HepG2 (cell line): Measurements from ENCODE around the gene FRMD1. TPM values are rescaled to one million over a fixed set of nuclear protein-coding genes. Genes with fewer than 3 reads are reported as not detected.
A peak's percentile ranks its signal among the peaks of the same experiment; 100 is the strongest.

Experiments used
- ATAC-seq: fragments of 200-7000 bp; cut with Tn5 transposase; 3 replicates; pipeline ENCODE4 v1.9.1; 2020; ENCODE audit warnings: mild to moderate bottlenecking, moderate library complexity
- BruUV-seq: library from RNA; stranded (reverse); fragments of 400-500 nt; replicated peaks from 2 replicates; lab custom pipeline; 2021; lab: Mats Ljungman, UMichigan
- CTCF ChIA-PET: fragments of 300-600 bp; formaldehyde crosslinking; extraction: SDS; loops from one replicate; lab custom pipeline; 2021; ENCODE audit warnings: low total read pairs, inconsistent platforms, low intra/inter-chr PET ratio; lab: Yijun Ruan, JAX
- POLR2A ChIA-PET: fragments of 350-600 bp; sonication (Branson Sonifier 250); formaldehyde crosslinking; loops from one replicate; lab custom pipeline; 2020; ENCODE audit warnings: antibody characterized with exemption, inconsistent platforms; lab: Yijun Ruan, JAX
- DNase-seq: peaks from one replicate; pipeline ENCODE4 v3.0.0-alpha.2; 2015; ENCODE audit warnings: low spot score
- FAIRE-seq: peaks from 3 replicates; lab custom pipeline; 2011; peaks lifted over from hg19 to GRCh38; lab: Jason Lieb, UNC
- H2AFZ ChIP-seq: one replicate; pipeline ENCODE4 v1.6.1; 2011; ENCODE audit warnings: low read length, inconsistent platforms
- H3K27ac ChIP-seq: fragments of 300-600 bp; 3 replicates; pipeline ENCODE4 v1.8.0; 2011; ENCODE audit warnings: mixed run types, mild to moderate bottlenecking, mixed read lengths, low read length, inconsistent platforms; ENCODE audit not compliant: insufficient read depth; ENCODE audit errors: extremely low read length
- H3K27me3 ChIP-seq, 2 experiments: fragments of 200-600 bp in 1 of 2; 2 replicates in 1 of 2; 3 replicates in 1 of 2; pipeline versions ENCODE4 v1.6.0 to v1.8.0; 2011; ENCODE audit warnings: low read length in 2 of 2, mild to moderate bottlenecking in 2 of 2, moderate library complexity in 2 of 2, inconsistent platforms in 1 of 2; ENCODE audit not compliant: insufficient read depth in 2 of 2, control insufficient read depth in 1 of 2
- H3K36me3 ChIP-seq, 2 experiments: fragments of 200-600 bp in 1 of 2; replicated peaks in 1 of 2; 2 replicates in 1 of 2; 3 replicates in 1 of 2; pipeline versions ENCODE4 v1.5.1 to v1.8.0; 2011; ENCODE audit warnings: low read length in 2 of 2, inconsistent platforms in 1 of 2; ENCODE audit not compliant: insufficient read depth in 2 of 2, control insufficient read depth in 1 of 2
- H3K4me1 ChIP-seq: 2 replicates; pipeline ENCODE4 v1.5.1; 2012; ENCODE audit warnings: low read length, inconsistent platforms; ENCODE audit not compliant: insufficient read depth
- H3K4me2 ChIP-seq: 2 replicates; pipeline ENCODE4 v1.6.0; 2011; ENCODE audit warnings: low read depth, low read length, inconsistent platforms
- H3K4me3 ChIP-seq, 3 experiments: fragments of 200-600 bp in 1 of 3; sonication (generic), shearing (Covaris generic) in 1 of 3; replicated peaks in 1 of 3; 2 replicates each; pipeline ENCODE4 v1.5.1; 2011 to 2016; ENCODE audit warnings: low read length in 3 of 3, inconsistent platforms in 2 of 3, low read depth in 2 of 3, mild to moderate bottlenecking in 2 of 3, control low read depth in 1 of 3, mixed read lengths in 1 of 3; ENCODE audit not compliant: insufficient read depth in 1 of 3
- H3K79me2 ChIP-seq: one replicate; pipeline ENCODE4 v1.6.1; 2011; ENCODE audit warnings: low read length, inconsistent platforms; ENCODE audit not compliant: insufficient read depth
- H3K9ac ChIP-seq: 2 replicates; pipeline ENCODE4 v1.6.0; 2011; ENCODE audit warnings: mild to moderate bottlenecking, low read depth, low read length, inconsistent platforms; ENCODE audit not compliant: insufficient read depth
- H3K9me3 ChIP-seq: 2 replicates; pipeline ENCODE4 v1.5.1; 2012; ENCODE audit warnings: mild to moderate bottlenecking, low read length
- H4K20me1 ChIP-seq: 2 replicates; pipeline ENCODE4 v1.6.0; 2011; ENCODE audit warnings: inconsistent platforms, mild to moderate bottlenecking, low read length, moderate library complexity; ENCODE audit not compliant: insufficient read depth
- AGO1 ChIP-seq: fragments of 200-400 bp; formaldehyde crosslinking; IDR thresholded peaks from 2 replicates; pipeline ENCODE4 v1.6.1; 2017; ENCODE audit warnings: mild to moderate bottlenecking, low read depth, low read length, moderate library complexity; ENCODE audit not compliant: poor library complexity, severe bottlenecking
- BATF2 ChIP-seq: sonication (generic); formaldehyde crosslinking; IDR thresholded peaks from 2 replicates; pipeline ENCODE4 v1.8.0; 2022; ENCODE audit warnings: mild to moderate bottlenecking, missing genetic modification reagents, moderate library complexity
- DMAP1 ChIP-seq: IDR thresholded peaks from 2 replicates; pipeline ENCODE4 v1.6.1; 2016
- MAFK ChIP-seq, 2 experiments: IDR thresholded peaks in 1 of 2; conservative IDR thresholded peaks in 1 of 2; 2 replicates each; pipeline ENCODE4 v1.6.1; 2011; ENCODE audit warnings: improper control_type of control experiment in 2 of 2, low read length in 2 of 2
- NFAT5 ChIP-seq: sonication (generic); formaldehyde crosslinking; IDR thresholded peaks from 2 replicates; pipeline ENCODE4 v1.4.0; 2020; ENCODE audit warnings: missing genetic modification reagents
- NFE2L1 ChIP-seq: sonication (generic); formaldehyde crosslinking; IDR thresholded peaks from 2 replicates; pipeline ENCODE4 v1.4.0; 2020; ENCODE audit warnings: missing genetic modification reagents, mild to moderate bottlenecking, borderline replicate concordance
- NR2F1 ChIP-seq, 2 experiments: fragments of 450-650 bp in 1 of 2; formaldehyde crosslinking in 1 of 2; IDR thresholded peaks; 2 replicates each; pipeline versions ENCODE4 v1.5.0 to v1.6.1; 2016 to 2020; ENCODE audit warnings: mild to moderate bottlenecking in 1 of 2, missing compliant biosample characterization in 1 of 2, missing genetic modification reagents in 1 of 2, moderate library complexity in 1 of 2
- ZFP1 ChIP-seq: IDR thresholded peaks from 2 replicates; pipeline ENCODE4 v1.6.1; 2016
- ZNF317 ChIP-seq: sonication (generic); formaldehyde crosslinking; IDR thresholded peaks from 2 replicates; pipeline ENCODE4 v1.5.0; 2020; ENCODE audit warnings: mild to moderate bottlenecking, missing genetic modification reagents
- ZNF335 ChIP-seq: sonication (generic); formaldehyde crosslinking; IDR thresholded peaks from 2 replicates; pipeline ENCODE4 v1.4.0; 2020; ENCODE audit warnings: missing genetic modification reagents
- ZNF549 ChIP-seq: sonication (generic); formaldehyde crosslinking; IDR thresholded peaks from 2 replicates; pipeline ENCODE4 v1.5.0; 2020; ENCODE audit warnings: missing genetic modification reagents
- WGBS: methylation state at CpG from one replicate; pipeline ENCODE4 v1.1.6; 2017; ENCODE audit warnings: low lambda C conversion rate; 5-methylcytosine and 5-hydroxymethylcytosine counted together
- in situ Hi-C: cut with HindIII; loops from 2 replicates; pipeline ENCODE4 v1.10.0; 2017; ENCODE audit warnings: low pct_unique_long_range_greater_than_20kb; ENCODE audit not compliant: extremely low pct_ligation_motif_present
- intact Hi-C: fragments of 100-400 bp; cut with micrococcal nuclease; formaldehyde crosslinking; loops from one replicate; pipeline ENCODE4 v1.10.0; 2022; ENCODE audit not compliant: unreplicated experiment
- polyA plus RNA-seq, 8 experiments: library from polyadenylated mRNA; depleted of rRNA in 3 of 8; stranded (reverse) in 7 of 8; unstranded in 1 of 8; fragments of >200 nt; fragmentation: Illumina TruSeq in 4 of 8; extraction: Trizol in 4 of 8; gene quantifications; 2 replicates each; pipeline versions ENCODE4 v1.2.1 to v1.2.3, GENCODE V29; 2011 to 2016; ENCODE audit warnings: low read depth in 4 of 8, missing spikeins in 1 of 8, mixed read lengths in 1 of 8; ENCODE audit not compliant: insufficient read depth in 1 of 8
- total RNA-seq, 5 experiments: library from RNA; depleted of rRNA; stranded (reverse); fragments of >200 nt; fragmentation: Illumina TruSeq; extraction: Trizol; gene quantifications; 2 replicates each; pipeline ENCODE4 v1.2.3, GENCODE V29; 2016; ENCODE audit warnings: low read depth in 1 of 5

The FRMD1 gene
- total and polyA plus RNA-seq, 2 of the 13 experiments (the other 11 are each of a cell fraction or from before 2014, with no cell fraction given): 0.01 TPM; not detected in 1

- ATAC-seq (no peak), FAIRE-seq (no peak), DNase-seq (no peak)
- Histone ChIP-seq H3K79me2 (no peaks in the 10 kb centered on the region), H3K9me3 (peaks cover 26% of the 10 kb centered on the region), H2AFZ (no peak overlapping the region), H3K27me3 (peaks cover 2 to 10% of the 10 kb centered on the region in 2 experiments; a peak in 2 of 5 replicates), H3K4me2 (no peak overlapping the region), H3K9ac (no peak overlapping the region), H3K4me1 (peaks cover 10% of the 10 kb centered on the region), H3K4me3 (no peak overlapping the region), H4K20me1 (no peaks in the 10 kb centered on the region), H3K27ac (no peak overlapping the region), H3K36me3 (no peaks in the 10 kb centered on the region)
- in situ Hi-C loops (no loop called here), intact Hi-C loops (no loop called here)
- ChIA-PET CTCF (no interaction called here), POLR2A (no interaction called here)
- peak; percentile 98 for TF ChIP-seq ZFP1 (CRISPR knock-in tag)
- no peak for TF ChIP-seq AGO1
- WGBS: 4% methylated on average over 1 of the region's 1 CpG
- no TSS peak for BruUV-seq
These were observed 67.7 kb downstream of the FRMD1 start for GRCh38 chr6:168011291-168011690.

- no peak for FAIRE-seq
- in situ Hi-C loops (no loop called here), intact Hi-C loops (no loop called here)
- no peak overlapping the region for H2AFZ ChIP-seq
- H3K27ac ChIP-seq: no peak overlapping the region
- H3K4me1 ChIP-seq: no peaks in the 10 kb centered on the region
- no peaks in the 10 kb centered on the region for H3K79me2 ChIP-seq
- H3K4me3 ChIP-seq: no peak overlapping the region
- TF ChIP-seq NR2F1 (CRISPR knock-in tag; IDR thresholded peaks at IDR 0.05): no peak
- TF ChIP-seq MAFK (conservative IDR thresholded peaks at IDR 0.05 in 1 of 2, IDR thresholded peaks at IDR 0.05 in 1 of 2; ENCODE audit: low read length in 2 of 2): no peak
- no peak for TF ChIP-seq ZNF549 (CRISPR knock-in tag)
- TF ChIP-seq NFAT5 (CRISPR knock-in tag): no peak
- no peak for TF ChIP-seq BATF2 (CRISPR knock-in tag)
- no peak for TF ChIP-seq ZNF317
- no peak for TF ChIP-seq ZNF335 (CRISPR knock-in tag)
- TF ChIP-seq NFE2L1 (CRISPR knock-in tag): no peak
- no peak for TF ChIP-seq DMAP1 (CRISPR knock-in tag)
- TF ChIP-seq, all 625 proteins: peak for 0
- ChIA-PET CTCF (no interaction called here), POLR2A (no interaction called here)
- no peak overlapping the region for H3K4me2 ChIP-seq
- no TSS peak for BruUV-seq
- ATAC-seq: no peak
- H3K9me3 ChIP-seq: peaks cover 26% of the 10 kb centered on the region
- H3K27me3 ChIP-seq: peaks cover 2 to 12% of the 10 kb centered on the region in 2 experiments; a peak in 1 of 5 replicates
- no peak for DNase-seq
- 17% methylated on average over 3 of the region's 3 CpGs for WGBS
- no peak overlapping the region for H3K9ac ChIP-seq
- H3K36me3 ChIP-seq: no peaks in the 10 kb centered on the region
- H4K20me1 ChIP-seq: no peaks in the 10 kb centered on the region
These were observed 69.7 kb downstream of the FRMD1 start for GRCh38 chr6:168009331-168009730.
